RWPE2 (cell line): Measurements from ENCODE around the gene FERMT3.

ENCODE experiments used
- ATAC-seq: fragments of 200-7000 bp; cut with Tn5 transposase; 3 replicates; pipeline ENCODE4 v1.9.1; 2021; ENCODE audit warnings: low read depth
- DNase-seq: peaks from one replicate; pipeline ENCODE4 v3.0.0-alpha.2; 2020; ENCODE audit warnings: low spot score
- H3K27ac ChIP-seq: fragments of 450-650 bp; 2 replicates; pipeline ENCODE4 v1.5.1; 2017; ENCODE audit warnings: mild to moderate bottlenecking; ENCODE audit not compliant: poor library complexity, severe bottlenecking
- H3K27me3 ChIP-seq: fragments of 250-450 bp; sonication (Bioruptor Pico); 2 replicates; pipeline ENCODE4 v1.5.1; 2021; ENCODE audit warnings: mild to moderate bottlenecking, moderate library complexity; ENCODE audit not compliant: insufficient read depth, poor library complexity, severe bottlenecking
- H3K36me3 ChIP-seq: fragments of 250-450 bp; sonication (Bioruptor Pico); 2 replicates; pipeline ENCODE4 v1.5.1; 2020; ENCODE audit warnings: low read depth, mild to moderate bottlenecking, moderate library complexity
- H3K4me1 ChIP-seq: fragments of 250-450 bp; sonication (Bioruptor Pico); 2 replicates; pipeline ENCODE4 v1.5.1; 2021; ENCODE audit warnings: mild to moderate bottlenecking, moderate library complexity; ENCODE audit not compliant: insufficient read depth, poor library complexity, severe bottlenecking
- H3K4me3 ChIP-seq: fragments of 250-450 bp; sonication (Bioruptor Pico); 2 replicates; pipeline ENCODE4 v1.5.1; 2021; ENCODE audit warnings: mild to moderate bottlenecking, moderate library complexity; ENCODE audit not compliant: severe bottlenecking
- H3K9me3 ChIP-seq: fragments of 250-450 bp; sonication (Bioruptor Pico); 2 replicates; pipeline ENCODE4 v1.5.1; 2021; ENCODE audit warnings: mild to moderate bottlenecking, moderate library complexity; ENCODE audit not compliant: severe bottlenecking
- CTCF ChIP-seq: fragments of 450-650 bp; IDR thresholded peaks from one replicate; pipeline ENCODE4 v1.5.1; 2017; ENCODE audit warnings: mild to moderate bottlenecking, moderate library complexity; ENCODE audit not compliant: poor library complexity, severe bottlenecking

FERMT3 gene

GRCh38 chr11:64249563-64250414, 43.3 kb downstream of the FERMT3 start:
- H3K27me3 ChIP-seq = no peaks in the 10 kb centered on the region
- no peak for ATAC-seq
- no peak for TF ChIP-seq CTCF
- H3K27ac ChIP-seq = no peak overlapping the region
- H3K4me1 ChIP-seq = peaks cover 8% of the 10 kb centered on the region
- peaks cover 20% of the 10 kb centered on the region for H3K36me3 ChIP-seq
- H3K4me3 ChIP-seq = no peak overlapping the region
- no peak for DNase-seq
- H3K9me3 ChIP-seq = no peaks in the 10 kb centered on the region

- no peak for DNase-seq
- Histone ChIP-seq H3K4me1 (peaks cover 8% of the 10 kb centered on the region), H3K27ac (peak overlapping the region; percentile 75), H3K27me3 (no peaks in the 10 kb centered on the region), H3K9me3 (no peaks in the 10 kb centered on the region), H3K36me3 (peaks cover 20% of the 10 kb centered on the region), H3K4me3 (peak overlapping the region; percentile 89)
- no peak for ATAC-seq
- TF ChIP-seq CTCF = no peak
Observed at GRCh38 chr11:64250415-64251015, 44.0 kb downstream of the FERMT3 start.

GRCh38 chr11:64251016-64251752, 44.7 kb downstream of the FERMT3 start, which contains the start of gene PLCB3:
TSS of gene PLCB3 (plus strand) at chr11:64251530. CDS start at chr11:64251650, 120 bp downstream.
- peak within 1 kb of the TSS; percentile 75 for H3K27ac ChIP-seq
- DNase-seq = no peak
- peaks cover 8% of the 10 kb centered on the region for H3K4me1 ChIP-seq
- H3K27me3 ChIP-seq = no peaks in the 10 kb centered on the region
- H3K36me3 ChIP-seq = peaks cover 27% of the 10 kb centered on the region
- TF ChIP-seq CTCF = peak; percentile 93
- peak within 1 kb of the TSS; percentile 89 for H3K4me3 ChIP-seq
- ATAC-seq = peak; percentile 24
- H3K9me3 ChIP-seq = no peaks in the 10 kb centered on the region

GRCh38 chr11:64251753-64252002, 45.2 kb downstream of the FERMT3 start:
- peaks cover 32% of the 10 kb centered on the region for H3K36me3 ChIP-seq
- H3K27ac ChIP-seq = peak overlapping the region; percentile 75
- H3K9me3 ChIP-seq = no peaks in the 10 kb centered on the region
- ATAC-seq = no peak
- DNase-seq = no peak
- peaks cover 8% of the 10 kb centered on the region for H3K4me1 ChIP-seq
- H3K27me3 ChIP-seq = no peaks in the 10 kb centered on the region
- H3K4me3 ChIP-seq = peak overlapping the region; percentile 89
- TF ChIP-seq CTCF = no peak
